WTC11 (cell line): Measurements from ENCODE around the gene FAM124B. TPM values are rescaled to one million over a fixed set of nuclear protein-coding genes. Genes with fewer than 3 reads are reported as not detected.
A peak's percentile ranks its signal among the peaks of the same experiment; 100 is the strongest.

ENCODE experiments used
- ATAC-seq: fragments of 200-7000 bp; cut with Tn5 transposase; 2 replicates; pipeline ENCODE4 v1.10.0; 2021; ENCODE audit warnings: mild to moderate bottlenecking, moderate library complexity
- CTCF ChIA-PET: fragments of 300-600 bp; sonication (Branson Sonifier 250); formaldehyde crosslinking; loops from one replicate; lab custom pipeline; 2021; ENCODE audit warnings: antibody characterized with exemption; lab: Charles Lee
- POLR2A ChIA-PET: fragments of 350-600 bp; sonication (Branson Sonifier 250); formaldehyde crosslinking; loops from one replicate; lab custom pipeline; 2021; ENCODE audit warnings: antibody characterized with exemption; lab: Charles Lee
- DNase-seq: peaks from one replicate; pipeline ENCODE4 v3.0.0; 2021; ENCODE audit warnings: low spot score
- H3K27ac Mint-ChIP-seq: 2 replicates; pipeline ENCODE4 v1.8.0; 2021; ENCODE audit warnings: mixed read lengths
- H3K27me3 Mint-ChIP-seq: 2 replicates; pipeline ENCODE4 v1.8.0; 2021; ENCODE audit warnings: low read depth, mild to moderate bottlenecking, moderate library complexity, mixed read lengths
- H3K36me3 Mint-ChIP-seq: 2 replicates; pipeline ENCODE4 v1.8.0; 2021; ENCODE audit warnings: mixed read lengths
- H3K4me1 Mint-ChIP-seq: 2 replicates; pipeline ENCODE4 v1.8.0; 2022; ENCODE audit warnings: mixed read lengths
- H3K4me3 Mint-ChIP-seq: 2 replicates; pipeline ENCODE4 v1.8.0; 2021; ENCODE audit warnings: mild to moderate bottlenecking, moderate library complexity, mixed read lengths
- H3K9me3 Mint-ChIP-seq: 2 replicates; pipeline ENCODE4 v1.8.0; 2021; ENCODE audit warnings: mixed read lengths
- ATF1 ChIP-seq: sonication (generic); formaldehyde crosslinking; IDR thresholded peaks from 2 replicates; pipeline ENCODE4 v1.8.1; 2023; ENCODE audit warnings: mild to moderate bottlenecking, moderate library complexity, missing genetic modification reagents
- ATF3 ChIP-seq: sonication (generic); formaldehyde crosslinking; conservative IDR thresholded peaks from 2 replicates; pipeline ENCODE4 v1.8.1; 2022; ENCODE audit warnings: mild to moderate bottlenecking, missing genetic modification reagents
- CDX4 ChIP-seq: fragments of 250-450 bp; sonication (Bioruptor Pico); IDR thresholded peaks from 2 replicates; pipeline ENCODE4 v1.9.0; 2021; ENCODE audit warnings: moderate library complexity, mild to moderate bottlenecking, inconsistent platforms, borderline replicate concordance
- CTCF ChIP-seq: fragments of 200-600 bp; IDR thresholded peaks from 2 replicates; pipeline ENCODE4 v1.8.0; 2022; ENCODE audit warnings: antibody characterized with exemption
- FOXK1 ChIP-seq: sonication (generic); formaldehyde crosslinking; IDR thresholded peaks from 2 replicates; pipeline ENCODE4 v1.8.0; 2022; ENCODE audit warnings: mild to moderate bottlenecking, moderate library complexity, missing genetic modification reagents
- GABPB1 ChIP-seq: sonication (generic); formaldehyde crosslinking; IDR thresholded peaks from 2 replicates; pipeline ENCODE4 v1.8.1; 2023; ENCODE audit warnings: mild to moderate bottlenecking, missing genetic modification reagents
- MLX ChIP-seq: sonication (generic); formaldehyde crosslinking; IDR thresholded peaks from 2 replicates; pipeline ENCODE4 v1.8.1; 2023; ENCODE audit warnings: mild to moderate bottlenecking, missing genetic modification reagents, moderate library complexity
- MYBL2 ChIP-seq: sonication (generic); formaldehyde crosslinking; IDR thresholded peaks from 2 replicates; pipeline ENCODE4 v1.8.1; 2023; ENCODE audit warnings: mild to moderate bottlenecking, moderate library complexity, missing genetic modification reagents
- NR3C1 ChIP-seq: sonication (generic); formaldehyde crosslinking; conservative IDR thresholded peaks from 2 replicates; pipeline ENCODE4 v1.8.1; 2023; ENCODE audit warnings: low read depth, mild to moderate bottlenecking, missing genetic modification reagents
- SOX15 ChIP-seq: fragments of 250-450 bp; sonication (Bioruptor Pico); IDR thresholded peaks from 2 replicates; pipeline ENCODE4 v1.9.0; 2021; ENCODE audit warnings: mild to moderate bottlenecking
- TCF7 ChIP-seq: sonication (generic); formaldehyde crosslinking; IDR thresholded peaks from 2 replicates; pipeline ENCODE4 v1.8.0; 2022; ENCODE audit warnings: mild to moderate bottlenecking, low read depth, missing genetic modification reagents, moderate library complexity
- TEAD4 ChIP-seq: sonication (generic); formaldehyde crosslinking; IDR thresholded peaks from 2 replicates; pipeline ENCODE4 v1.8.0; 2022; ENCODE audit warnings: mild to moderate bottlenecking, missing genetic modification reagents
- TP53 ChIP-seq: sonication (generic); formaldehyde crosslinking; IDR thresholded peaks from 2 replicates; pipeline ENCODE4 v1.8.1; 2023; ENCODE audit warnings: mild to moderate bottlenecking, missing genetic modification reagents
- ZBTB43 ChIP-seq: sonication (generic); formaldehyde crosslinking; IDR thresholded peaks from 2 replicates; pipeline ENCODE4 v1.8.1; 2023; ENCODE audit warnings: mild to moderate bottlenecking, missing genetic modification reagents
- ZNF121 ChIP-seq: sonication (generic); formaldehyde crosslinking; IDR thresholded peaks from 2 replicates; pipeline ENCODE4 v1.8.0; 2023; ENCODE audit warnings: missing genetic modification reagents
- ZNF263 ChIP-seq: sonication (generic); formaldehyde crosslinking; IDR thresholded peaks from 2 replicates; pipeline ENCODE4 v1.8.1; 2022; ENCODE audit warnings: low read depth, mild to moderate bottlenecking, moderate library complexity, missing genetic modification reagents
- ZNF396 ChIP-seq: fragments of 250-450 bp; sonication (Bioruptor Pico); IDR thresholded peaks from 2 replicates; pipeline ENCODE4 v1.8.0; 2021; ENCODE audit warnings: mild to moderate bottlenecking, moderate library complexity, borderline replicate concordance
- ZNF416 ChIP-seq: fragments of 250-450 bp; sonication (Bioruptor Pico); IDR thresholded peaks from 2 replicates; pipeline ENCODE4 v1.9.0; 2021; ENCODE audit warnings: mild to moderate bottlenecking, inconsistent platforms
- ZNF423 ChIP-seq: fragments of 250-450 bp; sonication (Bioruptor Pico); IDR thresholded peaks from 2 replicates; pipeline ENCODE4 v2.1.2; 2022; ENCODE audit warnings: mild to moderate bottlenecking, moderate library complexity
- ZNF532 ChIP-seq: fragments of 250-450 bp; sonication (Bioruptor Pico); IDR thresholded peaks from 2 replicates; pipeline ENCODE4 v1.9.0; 2021; ENCODE audit warnings: mild to moderate bottlenecking, borderline replicate concordance
- total RNA-seq: library from RNA; stranded (reverse); gene quantifications from 3 replicates; pipeline ENCODE4 v1.2.3, GENCODE V29; 2021

FAM124B gene
- total RNA-seq, 1 experiment from 2014 or later: 3.7 TPM

GRCh38 chr2:224404796-224405195 is 2.9 kb upstream of the FAM124B start (continued):
- TF ChIP-seq CTCF (no peak), ATF1 (CRISPR knock-in tag) (no peak), MYBL2 (CRISPR knock-in tag) (no peak), ATF3 (CRISPR knock-in tag) (no peak), ZNF396 (no peak), TCF7 (no peak)

GRCh38 chr2:224403657-224404056 is 1.8 kb upstream of the FAM124B start:
- Mint-ChIP-seq H3K4me3 (no peak overlapping the region), H3K36me3 (peaks cover 3% of the 10 kb centered on the region), H3K9me3 (no peaks in the 10 kb centered on the region; the same call in none of the 2 replicates), H3K27me3 (no peaks in the 10 kb centered on the region; the same call in none of the 2 replicates), H3K4me1 (peaks cover 19% of the 10 kb centered on the region), H3K27ac (no peak overlapping the region)
- DNase-seq (no peak), ATAC-seq (no peak)
- CTCF ChIA-PET: interaction anchor here (0.6 kb wide), 1 partner anchor 432 kb away, joined by 3 read pairs; no protein-coding TSS in a partner anchor
- TF ChIP-seq ZNF121 (0 out of 2 replicates have a peak, but pooled peaks have one; percentile 38), SOX15 (CRISPR knock-in tag) (no peak)
- TF ChIP-seq, all 79 proteins: peak for 1
- POLR2A ChIA-PET: no interaction called here

- Mint-ChIP-seq H3K4me1 (peaks cover 19% of the 10 kb centered on the region), H3K4me3 (no peak overlapping the region), H3K36me3 (peaks cover 18% of the 10 kb centered on the region), H3K27me3 (no peaks in the 10 kb centered on the region), H3K9me3 (peaks cover 19% of the 10 kb centered on the region), H3K27ac (no peak overlapping the region)
- no peak for DNase-seq
- ChIA-PET POLR2A (no interaction called here), CTCF (no interaction called here)
- ATAC-seq: no peak; the same call in 1 of the 2 replicates
- TF ChIP-seq ZNF416 (CRISPR knock-in tag): no peak
- TF ChIP-seq ZNF423 (CRISPR knock-in tag): no peak
- no peak for TF ChIP-seq NR3C1
- TF ChIP-seq CDX4 (CRISPR knock-in tag): no peak
- TF ChIP-seq ATF1 (CRISPR knock-in tag): no peak
- TF ChIP-seq MLX: no peak
Measured at GRCh38 chr2:224400886-224401632, 848 bp downstream of the FAM124B start.

- H3K36me3 Mint-ChIP-seq: peaks cover 18% of the 10 kb centered on the region
- ChIA-PET POLR2A (no interaction called here), CTCF (no interaction called here)
- DNase-seq: no peak
- H3K9me3 Mint-ChIP-seq: peaks cover 19% of the 10 kb centered on the region
- H3K27ac Mint-ChIP-seq: no peak overlapping the region
- H3K4me3 Mint-ChIP-seq: no peak overlapping the region
- H3K4me1 Mint-ChIP-seq: peaks cover 19% of the 10 kb centered on the region
- H3K27me3 Mint-ChIP-seq: no peaks in the 10 kb centered on the region
- ATAC-seq: no peak
- no peak for TF ChIP-seq ZBTB43 (CRISPR knock-in tag)
- no peak for TF ChIP-seq TCF7
- no peak for TF ChIP-seq TP53
- TF ChIP-seq TEAD4 (CRISPR knock-in tag): no peak
- TF ChIP-seq ZNF532 (CRISPR knock-in tag): no peak
- no peak for TF ChIP-seq GABPB1 (CRISPR knock-in tag)
- no peak for TF ChIP-seq ZNF263
- no peak for TF ChIP-seq FOXK1 (CRISPR knock-in tag)
- TF ChIP-seq NR3C1: no peak
Measured at GRCh38 chr2:224400174-224400810, 1.6 kb downstream of the FAM124B start.
